ENCODE results near the gene THOC6. TPM values are rescaled to one million over a fixed set of nuclear protein-coding genes. Genes with fewer than 3 reads are reported as not detected.

Gene THOC6
- total and polyA plus RNA-seq, 9 of the 15 experiments (the other 6 are each of a cell fraction or from before 2014, with no cell fraction given) = 2.5 to 65.4 (median 42.3) TPM

DNA sequence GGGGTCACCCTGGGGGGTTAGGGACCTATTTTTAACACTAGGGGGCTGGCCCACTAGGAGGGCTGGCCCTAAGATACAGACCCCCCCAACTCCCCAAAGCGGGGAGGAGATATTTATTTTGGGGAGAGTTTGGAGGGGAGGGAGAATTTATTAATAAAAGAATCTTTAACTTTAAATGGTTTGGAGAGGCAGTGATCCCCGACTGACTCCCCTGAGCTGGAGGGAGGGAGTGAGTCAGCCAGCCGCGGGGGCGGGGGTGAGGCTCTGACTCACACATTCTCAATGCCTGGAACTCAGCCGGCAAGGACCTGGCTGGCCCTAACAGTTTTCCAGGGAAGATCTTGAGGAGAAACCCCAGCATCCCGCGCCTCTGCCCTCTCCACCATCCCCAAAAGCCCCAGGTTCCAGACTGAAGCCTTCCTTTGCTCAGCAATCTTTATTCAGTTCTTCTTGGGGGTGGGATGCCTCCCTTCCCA, 1.6 kb upstream of the THOC6 start (continued):
- TF ChIP-seq, protein P1, sequence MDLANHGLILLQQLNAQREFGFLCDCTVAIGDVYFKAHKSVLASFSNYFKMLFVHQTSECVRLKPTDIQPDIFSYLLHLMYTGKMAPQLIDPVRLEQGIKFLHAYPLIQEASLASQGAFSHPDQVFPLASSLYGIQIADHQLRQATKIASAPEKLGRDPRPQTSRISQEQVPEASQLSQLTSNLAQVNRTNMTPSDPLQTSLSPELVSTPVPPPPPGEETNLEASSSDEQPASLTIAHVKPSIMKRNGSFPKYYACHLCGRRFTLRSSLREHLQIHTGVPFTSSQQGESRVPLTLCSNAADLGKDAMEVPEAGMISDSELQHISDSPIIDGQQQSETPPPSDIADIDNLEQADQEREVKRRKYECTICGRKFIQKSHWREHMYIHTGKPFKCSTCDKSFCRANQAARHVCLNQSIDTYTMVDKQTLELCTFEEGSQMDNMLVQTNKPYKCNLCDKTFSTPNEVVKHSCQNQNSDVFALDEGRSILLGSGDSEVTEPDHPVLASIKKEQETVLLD (IDR thresholded peaks at IDR 0.05) = no peak
- TF ChIP-seq XRCC3 (IDR thresholded peaks at IDR 0.05) (no peak), JUN (IDR thresholded peaks at IDR 0.05; ENCODE audit: borderline replicate concordance, low read depth, low read length) (peak; percentile 98), JUN (CRISPR knock-in tag; IDR thresholded peaks at IDR 0.05; ENCODE audit: borderline replicate concordance) (no peak), DIDO1 (tag; IDR thresholded peaks at IDR 0.05; ENCODE audit: low read depth) (no peak), FUS (optimal IDR thresholded peaks at IDR 0.05; ENCODE audit: low read depth, low read length) (no peak), BCL6 (CRISPR knock-in tag; IDR thresholded peaks at IDR 0.05) (no peak), JUND (IDR thresholded peaks at IDR 0.05; ENCODE audit: borderline replicate concordance, low read depth, low read length) (peak; percentile 99), JUND (tag; IDR thresholded peaks at IDR 0.05; ENCODE audit: borderline replicate concordance, low read depth, low read length) (peak; percentile 95; the same call in 1 of the 3 replicates), NFIX (CRISPR knock-in tag; IDR thresholded peaks at IDR 0.05; ENCODE audit: low read depth) (no peak), SAP30 (IDR thresholded peaks at IDR 0.05; ENCODE audit: borderline replicate concordance, insufficient read depth, low read depth, low read length, poor library complexity, severe bottlenecking) (no peak), ZKSCAN3 (CRISPR knock-in tag; IDR thresholded peaks at IDR 0.05) (no peak), HNRNPLL (IDR thresholded peaks at IDR 0.05; ENCODE audit: low read depth, low read length, poor library complexity, severe bottlenecking) (no peak), ZNF175 (CRISPR knock-in tag; IDR thresholded peaks at IDR 0.05; ENCODE audit: low read depth) (no peak), TEAD1 (CRISPR knock-in tag; IDR thresholded peaks at IDR 0.05) (peak; percentile 35 to 95; a peak in 2 of 4 replicates), TAF1 (IDR thresholded peaks at IDR 0.05; ENCODE audit: control insufficient read depth, extremely low read depth, insufficient read depth, low read length, severe bottlenecking) (peak; percentile 63), ZNF766 (CRISPR knock-in tag; conservative IDR thresholded peaks at IDR 0.05) (no peak), TCF7 (IDR thresholded peaks at IDR 0.05; ENCODE audit: borderline replicate concordance) (no peak), ZNF232 (CRISPR knock-in tag; IDR thresholded peaks at IDR 0.05) (no peak)
- TF ChIP-seq, protein P2, sequence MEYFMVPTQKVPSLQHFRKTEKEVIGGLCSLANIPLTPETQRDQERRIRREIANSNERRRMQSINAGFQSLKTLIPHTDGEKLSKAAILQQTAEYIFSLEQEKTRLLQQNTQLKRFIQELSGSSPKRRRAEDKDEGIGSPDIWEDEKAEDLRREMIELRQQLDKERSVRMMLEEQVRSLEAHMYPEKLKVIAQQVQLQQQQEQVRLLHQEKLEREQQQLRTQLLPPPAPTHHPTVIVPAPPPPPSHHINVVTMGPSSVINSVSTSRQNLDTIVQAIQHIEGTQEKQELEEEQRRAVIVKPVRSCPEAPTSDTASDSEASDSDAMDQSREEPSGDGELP (CRISPR knock-in tag; IDR thresholded peaks at IDR 0.05; ENCODE audit: borderline replicate concordance) = no peak
- TF ChIP-seq, protein P3, sequence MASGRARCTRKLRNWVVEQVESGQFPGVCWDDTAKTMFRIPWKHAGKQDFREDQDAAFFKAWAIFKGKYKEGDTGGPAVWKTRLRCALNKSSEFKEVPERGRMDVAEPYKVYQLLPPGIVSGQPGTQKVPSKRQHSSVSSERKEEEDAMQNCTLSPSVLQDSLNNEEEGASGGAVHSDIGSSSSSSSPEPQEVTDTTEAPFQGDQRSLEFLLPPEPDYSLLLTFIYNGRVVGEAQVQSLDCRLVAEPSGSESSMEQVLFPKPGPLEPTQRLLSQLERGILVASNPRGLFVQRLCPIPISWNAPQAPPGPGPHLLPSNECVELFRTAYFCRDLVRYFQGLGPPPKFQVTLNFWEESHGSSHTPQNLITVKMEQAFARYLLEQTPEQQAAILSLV (tag; IDR thresholded peaks at IDR 0.05) = no peak
- TF ChIP-seq, protein P4, sequence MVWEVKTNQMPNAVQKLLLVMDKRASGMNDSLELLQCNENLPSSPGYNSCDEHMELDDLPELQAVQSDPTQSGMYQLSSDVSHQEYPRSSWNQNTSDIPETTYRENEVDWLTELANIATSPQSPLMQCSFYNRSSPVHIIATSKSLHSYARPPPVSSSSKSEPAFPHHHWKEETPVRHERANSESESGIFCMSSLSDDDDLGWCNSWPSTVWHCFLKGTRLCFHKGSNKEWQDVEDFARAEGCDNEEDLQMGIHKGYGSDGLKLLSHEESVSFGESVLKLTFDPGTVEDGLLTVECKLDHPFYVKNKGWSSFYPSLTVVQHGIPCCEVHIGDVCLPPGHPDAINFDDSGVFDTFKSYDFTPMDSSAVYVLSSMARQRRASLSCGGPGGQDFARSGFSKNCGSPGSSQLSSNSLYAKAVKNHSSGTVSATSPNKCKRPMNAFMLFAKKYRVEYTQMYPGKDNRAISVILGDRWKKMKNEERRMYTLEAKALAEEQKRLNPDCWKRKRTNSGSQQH (CRISPR knock-in tag; IDR thresholded peaks at IDR 0.05) = no peak

Data from K562 (cell line).